ENCODE data around the gene TMEM115.

- TF ChIP-seq CTCF (IDR thresholded peaks at IDR 0.05) = no peak
- no peak for TF ChIP-seq POLR2A (IDR thresholded peaks at IDR 0.05)
Observed at GRCh38 chr3:50406487-50406886, 47.2 kb upstream of the TMEM115 start.
